ENCODE measurements around the gene KCNK13. TPM values are rescaled to one million over a fixed set of nuclear protein-coding genes. Genes with fewer than 3 reads are reported as not detected.

The KCNK13 gene
- polyA plus RNA-seq, 1 of the 3 experiments (the other 2 are of a cell fraction): not detected

DNA sequence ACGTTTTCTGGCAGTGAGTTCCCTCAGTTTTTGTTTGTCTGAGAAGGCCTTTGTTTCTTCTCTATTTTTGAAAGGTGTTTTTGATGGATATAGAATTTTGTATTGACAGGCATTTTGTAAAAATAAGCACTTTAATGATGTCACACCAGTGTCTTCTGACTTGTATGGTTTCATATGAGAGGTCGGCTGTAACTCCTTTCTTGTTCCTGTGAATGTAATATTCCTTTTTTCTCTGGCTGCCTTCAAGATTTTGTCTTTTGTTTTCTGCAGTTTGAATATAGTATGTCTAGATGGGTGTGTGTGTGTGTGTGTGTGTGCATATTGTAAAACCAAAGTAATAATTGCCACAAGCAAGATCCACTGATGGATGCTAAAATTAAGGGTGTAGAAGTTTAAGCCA, 126.8 kb downstream of the KCNK13 start:
- CTCF ChIA-PET: no interaction called here
- no peak overlapping the region for H3K4me3 ChIP-seq (ENCODE audit: low read depth in 2 of 2, low read length in 1 of 2)

More for the DNA sequence above, 126.8 kb downstream of the KCNK13 start:
- H3F3A ChIP-seq (replicated peaks; ENCODE audit: insufficient read depth): no peaks in the 10 kb centered on the region
- TF ChIP-seq, protein P1, sequence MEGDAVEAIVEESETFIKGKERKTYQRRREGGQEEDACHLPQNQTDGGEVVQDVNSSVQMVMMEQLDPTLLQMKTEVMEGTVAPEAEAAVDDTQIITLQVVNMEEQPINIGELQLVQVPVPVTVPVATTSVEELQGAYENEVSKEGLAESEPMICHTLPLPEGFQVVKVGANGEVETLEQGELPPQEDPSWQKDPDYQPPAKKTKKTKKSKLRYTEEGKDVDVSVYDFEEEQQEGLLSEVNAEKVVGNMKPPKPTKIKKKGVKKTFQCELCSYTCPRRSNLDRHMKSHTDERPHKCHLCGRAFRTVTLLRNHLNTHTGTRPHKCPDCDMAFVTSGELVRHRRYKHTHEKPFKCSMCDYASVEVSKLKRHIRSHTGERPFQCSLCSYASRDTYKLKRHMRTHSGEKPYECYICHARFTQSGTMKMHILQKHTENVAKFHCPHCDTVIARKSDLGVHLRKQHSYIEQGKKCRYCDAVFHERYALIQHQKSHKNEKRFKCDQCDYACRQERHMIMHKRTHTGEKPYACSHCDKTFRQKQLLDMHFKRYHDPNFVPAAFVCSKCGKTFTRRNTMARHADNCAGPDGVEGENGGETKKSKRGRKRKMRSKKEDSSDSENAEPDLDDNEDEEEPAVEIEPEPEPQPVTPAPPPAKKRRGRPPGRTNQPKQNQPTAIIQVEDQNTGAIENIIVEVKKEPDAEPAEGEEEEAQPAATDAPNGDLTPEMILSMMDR (IDR thresholded peaks at IDR 0.05): no peak
- TF ChIP-seq, protein P2, sequence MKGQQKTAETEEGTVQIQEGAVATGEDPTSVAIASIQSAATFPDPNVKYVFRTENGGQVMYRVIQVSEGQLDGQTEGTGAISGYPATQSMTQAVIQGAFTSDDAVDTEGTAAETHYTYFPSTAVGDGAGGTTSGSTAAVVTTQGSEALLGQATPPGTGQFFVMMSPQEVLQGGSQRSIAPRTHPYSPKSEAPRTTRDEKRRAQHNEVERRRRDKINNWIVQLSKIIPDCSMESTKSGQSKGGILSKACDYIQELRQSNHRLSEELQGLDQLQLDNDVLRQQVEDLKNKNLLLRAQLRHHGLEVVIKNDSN (IDR thresholded peaks at IDR 0.05; ENCODE audit: borderline replicate concordance, low read depth): no peak
- TF ChIP-seq CHD2 (IDR thresholded peaks at IDR 0.05; ENCODE audit: low read length, partially characterized antibody): no peak
- TF ChIP-seq, protein P3, sequence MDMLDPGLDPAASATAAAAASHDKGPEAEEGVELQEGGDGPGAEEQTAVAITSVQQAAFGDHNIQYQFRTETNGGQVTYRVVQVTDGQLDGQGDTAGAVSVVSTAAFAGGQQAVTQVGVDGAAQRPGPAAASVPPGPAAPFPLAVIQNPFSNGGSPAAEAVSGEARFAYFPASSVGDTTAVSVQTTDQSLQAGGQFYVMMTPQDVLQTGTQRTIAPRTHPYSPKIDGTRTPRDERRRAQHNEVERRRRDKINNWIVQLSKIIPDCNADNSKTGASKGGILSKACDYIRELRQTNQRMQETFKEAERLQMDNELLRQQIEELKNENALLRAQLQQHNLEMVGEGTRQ (IDR thresholded peaks at IDR 0.05; ENCODE audit: borderline replicate concordance, low read depth, low read length): no peak
- no peak for TF ChIP-seq EZH2phosphoT487 (IDR thresholded peaks at IDR 0.05; ENCODE audit: borderline replicate concordance, low read depth)
- TF ChIP-seq MXI1 (IDR thresholded peaks at IDR 0.05; ENCODE audit: low read depth, low read length): no peak
- TF ChIP-seq GABPA (IDR thresholded peaks at IDR 0.05; ENCODE audit: low read depth): no peak
- TF ChIP-seq, protein P4, sequence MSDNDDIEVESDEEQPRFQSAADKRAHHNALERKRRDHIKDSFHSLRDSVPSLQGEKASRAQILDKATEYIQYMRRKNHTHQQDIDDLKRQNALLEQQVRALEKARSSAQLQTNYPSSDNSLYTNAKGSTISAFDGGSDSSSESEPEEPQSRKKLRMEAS (IDR thresholded peaks at IDR 0.05; ENCODE audit: low read depth): no peak
- TF ChIP-seq JUND (IDR thresholded peaks at IDR 0.05): no peak
- TF ChIP-seq RAD21 (IDR thresholded peaks at IDR 0.05; ENCODE audit: low read length): no peak
- TF ChIP-seq FOXM1 (IDR thresholded peaks at IDR 0.05; ENCODE audit: low read depth): no peak
- TF ChIP-seq, protein P5, sequence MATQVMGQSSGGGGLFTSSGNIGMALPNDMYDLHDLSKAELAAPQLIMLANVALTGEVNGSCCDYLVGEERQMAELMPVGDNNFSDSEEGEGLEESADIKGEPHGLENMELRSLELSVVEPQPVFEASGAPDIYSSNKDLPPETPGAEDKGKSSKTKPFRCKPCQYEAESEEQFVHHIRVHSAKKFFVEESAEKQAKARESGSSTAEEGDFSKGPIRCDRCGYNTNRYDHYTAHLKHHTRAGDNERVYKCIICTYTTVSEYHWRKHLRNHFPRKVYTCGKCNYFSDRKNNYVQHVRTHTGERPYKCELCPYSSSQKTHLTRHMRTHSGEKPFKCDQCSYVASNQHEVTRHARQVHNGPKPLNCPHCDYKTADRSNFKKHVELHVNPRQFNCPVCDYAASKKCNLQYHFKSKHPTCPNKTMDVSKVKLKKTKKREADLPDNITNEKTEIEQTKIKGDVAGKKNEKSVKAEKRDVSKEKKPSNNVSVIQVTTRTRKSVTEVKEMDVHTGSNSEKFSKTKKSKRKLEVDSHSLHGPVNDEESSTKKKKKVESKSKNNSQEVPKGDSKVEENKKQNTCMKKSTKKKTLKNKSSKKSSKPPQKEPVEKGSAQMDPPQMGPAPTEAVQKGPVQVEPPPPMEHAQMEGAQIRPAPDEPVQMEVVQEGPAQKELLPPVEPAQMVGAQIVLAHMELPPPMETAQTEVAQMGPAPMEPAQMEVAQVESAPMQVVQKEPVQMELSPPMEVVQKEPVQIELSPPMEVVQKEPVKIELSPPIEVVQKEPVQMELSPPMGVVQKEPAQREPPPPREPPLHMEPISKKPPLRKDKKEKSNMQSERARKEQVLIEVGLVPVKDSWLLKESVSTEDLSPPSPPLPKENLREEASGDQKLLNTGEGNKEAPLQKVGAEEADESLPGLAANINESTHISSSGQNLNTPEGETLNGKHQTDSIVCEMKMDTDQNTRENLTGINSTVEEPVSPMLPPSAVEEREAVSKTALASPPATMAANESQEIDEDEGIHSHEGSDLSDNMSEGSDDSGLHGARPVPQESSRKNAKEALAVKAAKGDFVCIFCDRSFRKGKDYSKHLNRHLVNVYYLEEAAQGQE (IDR thresholded peaks at IDR 0.05; ENCODE audit: low read depth, low read length): no peak
- TF ChIP-seq TCF12 (IDR thresholded peaks at IDR 0.05): no peak
- no peak for TF ChIP-seq SIN3A (IDR thresholded peaks at IDR 0.05; ENCODE audit: borderline replicate concordance, low read depth, low read length)
- no peak for TF ChIP-seq SMC3 (IDR thresholded peaks at IDR 0.05; ENCODE audit: low read depth, low read length)
- H3K9ac ChIP-seq: no peak overlapping the region
- no peaks in the 10 kb centered on the region for H3K79me2 ChIP-seq (ENCODE audit: insufficient read depth)
- no peak for DNase-seq
- H3K27ac ChIP-seq (ENCODE audit: low read depth in 2 of 2, low read length in 1 of 2): no peak overlapping the region
- no peaks in the 10 kb centered on the region; the same call in 1 of the 2 replicates for H3K27me3 ChIP-seq (ENCODE audit: insufficient read depth)
- H3K36me3 ChIP-seq (replicated peaks in 1 of 2; ENCODE audit: control insufficient read depth in 1 of 2, insufficient read depth in 2 of 2, low read length in 1 of 2): no peaks in the 10 kb centered on the region
- POLR2A ChIA-PET: no interaction called here
- no peak overlapping the region for H2AFZ ChIP-seq (ENCODE audit: low read depth)
- H4K20me1 ChIP-seq (ENCODE audit: insufficient read depth): no peaks in the 10 kb centered on the region
- no peaks in the 10 kb centered on the region for H3K9me2 ChIP-seq
- WGBS (ENCODE audit: low lambda C conversion rate): 33% methylated on average over 2 of the region's 2 CpGs
- no peaks in the 10 kb centered on the region for H3K4me1 ChIP-seq (ENCODE audit: control insufficient read depth in 1 of 2, insufficient read depth in 2 of 2, low read depth in 1 of 2, low read length in 1 of 2)
- no peak overlapping the region for H3K4me2 ChIP-seq
- H3K9me3 ChIP-seq: no peaks in the 10 kb centered on the region

All from SK-N-SH (cell line).